ENCODE results near the gene C16orf96.
A peak's percentile ranks its signal among the peaks of the same experiment; 100 is the strongest.

The C16orf96 gene

GRCh38 chr16:4529085-4530060 lies 26.8 kb upstream of the C16orf96 start:
- no peak for TF ChIP-seq CTCF (IDR thresholded peaks at IDR 0.05; ENCODE audit: poor library complexity, severe bottlenecking)
- H3K9me3 ChIP-seq (ENCODE audit: severe bottlenecking): no peaks in the 10 kb centered on the region
- ATAC-seq (ENCODE audit: low read depth): peak; percentile 34
- H3K4me3 ChIP-seq (ENCODE audit: severe bottlenecking): no peak overlapping the region
- no peaks in the 10 kb centered on the region for H3K4me1 ChIP-seq (ENCODE audit: insufficient read depth, poor library complexity, severe bottlenecking)
- no peaks in the 10 kb centered on the region; the same call in 1 of the 2 replicates for H3K36me3 ChIP-seq (ENCODE audit: low read depth)
- no peak overlapping the region for H3K27ac ChIP-seq (ENCODE audit: poor library complexity, severe bottlenecking)
- DNase-seq (ENCODE audit: low spot score): no peak
- no peaks in the 10 kb centered on the region for H3K27me3 ChIP-seq (ENCODE audit: insufficient read depth, poor library complexity, severe bottlenecking)

DNA sequence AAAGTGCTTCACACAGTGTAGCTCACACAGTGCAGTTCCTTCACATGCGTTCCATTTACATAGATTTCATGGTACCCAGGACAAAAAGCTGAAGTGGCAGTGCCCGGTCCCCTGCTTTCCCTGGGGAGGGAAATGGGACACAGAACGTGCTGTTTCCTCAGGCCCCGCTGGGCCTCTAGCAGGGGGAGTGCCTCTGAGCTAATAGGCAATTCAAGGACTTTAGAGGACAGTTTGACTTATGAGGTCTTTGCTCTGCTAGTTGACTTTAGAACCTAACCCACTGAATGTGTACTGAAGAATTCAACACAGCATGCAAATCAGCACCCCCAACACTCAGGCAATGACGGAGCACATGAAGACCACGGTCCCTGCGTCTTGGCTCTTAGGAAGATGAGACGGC lies 24.3 kb upstream of the C16orf96 start:
- Histone ChIP-seq H3K4me3 (ENCODE audit: severe bottlenecking) (no peak overlapping the region), H3K4me1 (ENCODE audit: insufficient read depth, poor library complexity, severe bottlenecking) (peaks cover 1% of the 10 kb centered on the region), H3K9me3 (ENCODE audit: severe bottlenecking) (no peaks in the 10 kb centered on the region), H3K27me3 (ENCODE audit: insufficient read depth, poor library complexity, severe bottlenecking) (no peaks in the 10 kb centered on the region), H3K27ac (ENCODE audit: poor library complexity, severe bottlenecking) (no peak overlapping the region), H3K36me3 (ENCODE audit: low read depth) (no peaks in the 10 kb centered on the region; the same call in 1 of the 2 replicates)
- no peak for ATAC-seq (ENCODE audit: low read depth)
- DNase-seq (ENCODE audit: low spot score): no peak
- no peak for TF ChIP-seq CTCF (IDR thresholded peaks at IDR 0.05; ENCODE audit: poor library complexity, severe bottlenecking)

DNA sequence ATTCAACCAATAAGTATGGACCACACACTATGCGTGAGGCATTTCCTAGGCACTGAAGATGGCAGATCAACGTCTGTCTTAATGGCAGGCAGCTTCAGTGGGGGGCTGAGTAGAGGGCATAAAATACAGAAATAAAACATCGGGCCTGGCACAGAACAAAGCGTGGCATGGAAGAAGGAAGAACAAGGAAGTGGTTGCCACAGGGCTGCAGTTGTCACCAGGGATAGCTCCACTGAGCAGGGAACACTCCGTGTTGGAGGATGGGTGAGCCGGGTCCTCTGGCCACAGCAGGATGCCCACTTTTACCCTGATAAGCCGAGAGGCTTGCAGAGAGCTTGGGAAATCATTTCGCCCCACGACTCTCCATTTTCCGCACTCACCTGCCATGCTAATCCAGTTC lies 23.9 kb upstream of the C16orf96 start:
- DNase-seq (ENCODE audit: low spot score): no peak
- TF ChIP-seq CTCF (IDR thresholded peaks at IDR 0.05; ENCODE audit: poor library complexity, severe bottlenecking): no peak
- Histone ChIP-seq H3K4me3 (ENCODE audit: severe bottlenecking) (no peak overlapping the region), H3K4me1 (ENCODE audit: insufficient read depth, poor library complexity, severe bottlenecking) (peaks cover 5% of the 10 kb centered on the region), H3K27me3 (ENCODE audit: insufficient read depth, poor library complexity, severe bottlenecking) (no peaks in the 10 kb centered on the region), H3K36me3 (ENCODE audit: low read depth) (no peaks in the 10 kb centered on the region; the same call in 1 of the 2 replicates), H3K27ac (ENCODE audit: poor library complexity, severe bottlenecking) (no peak overlapping the region), H3K9me3 (ENCODE audit: severe bottlenecking) (no peaks in the 10 kb centered on the region)
- no peak for ATAC-seq (ENCODE audit: low read depth)

GRCh38 chr16:4533490-4533889 lies 22.6 kb upstream of the C16orf96 start:
- DNase-seq (ENCODE audit: low spot score) (no peak), ATAC-seq (ENCODE audit: low read depth) (no peak)
- no peaks in the 10 kb centered on the region for H3K9me3 ChIP-seq (ENCODE audit: severe bottlenecking)
- peaks cover 7% of the 10 kb centered on the region for H3K4me1 ChIP-seq (ENCODE audit: insufficient read depth, poor library complexity, severe bottlenecking)
- H3K36me3 ChIP-seq (ENCODE audit: low read depth): no peaks in the 10 kb centered on the region
- no peak overlapping the region for H3K4me3 ChIP-seq (ENCODE audit: severe bottlenecking)
- no peak overlapping the region for H3K27ac ChIP-seq (ENCODE audit: poor library complexity, severe bottlenecking)
- H3K27me3 ChIP-seq (ENCODE audit: insufficient read depth, poor library complexity, severe bottlenecking): no peaks in the 10 kb centered on the region
- TF ChIP-seq CTCF (IDR thresholded peaks at IDR 0.05; ENCODE audit: poor library complexity, severe bottlenecking): no peak
